A549 (cell line): Measurements from ENCODE around the gene SELENOK.

ENCODE experiments used
- BCL3 ChIP-seq: fragments of >200 bp; sonication (Bioruptor Twin); formaldehyde crosslinking; IDR thresholded peaks from 3 replicates; pipeline ENCODE4 v1.6.1; 2016
- MAX ChIP-seq: IDR thresholded peaks from 2 replicates; pipeline ENCODE4 v1.6.1; 2012
- PBX3 ChIP-seq: IDR thresholded peaks from 2 replicates; pipeline ENCODE4 v1.6.1; 2012

DNA sequence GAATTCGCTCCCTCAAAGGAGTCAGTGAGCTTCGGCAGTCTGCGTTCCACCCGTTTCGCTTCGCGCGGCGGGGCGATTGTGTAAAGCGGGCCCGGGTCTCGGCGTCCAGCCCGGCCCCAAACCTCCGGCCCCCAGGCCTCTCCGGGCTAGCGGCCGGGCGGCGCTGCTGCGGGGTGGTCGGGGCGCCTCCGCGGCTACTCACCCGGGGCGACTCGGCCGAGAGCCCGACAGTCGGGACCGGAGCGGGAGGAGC lies 45.9 kb downstream of the SELENOK start:
- TF ChIP-seq MAX = no peak
- TF ChIP-seq PBX3 = no peak
- no peak for TF ChIP-seq BCL3
